Subcutaneous abdominal adipose tissue (tissue), 5 donors: Measurements from ENCODE around the gene MMAA.
"Not testable (repeated sequence)": the region's sequence is repeated elsewhere in the genome, so short reads cannot be mapped to it uniquely, and the experiment has no call there.

Experiments used
- H3K27ac ChIP-seq: one replicate; pipeline ENCODE4 v1.7.0; 2013; ENCODE audit warnings: low read depth, mild to moderate bottlenecking, inconsistent platforms, low read length, moderate library complexity
- H3K27me3 ChIP-seq, 5 donors: one replicate each; pipeline ENCODE4 v1.7.0; 2013; ENCODE audit warnings: low read length in 5 of 5, inconsistent platforms in 1 of 5; ENCODE audit not compliant: control insufficient read depth in 5 of 5, insufficient read depth in 4 of 5
- H3K36me3 ChIP-seq, 5 donors: one replicate each; pipeline ENCODE4 v1.7.0; 2013; ENCODE audit warnings: low read length in 5 of 5; ENCODE audit not compliant: control insufficient read depth in 5 of 5, insufficient read depth in 5 of 5
- H3K4me1 ChIP-seq, 5 donors: one replicate each; pipeline ENCODE4 v1.7.0; 2013; ENCODE audit warnings: low read length in 5 of 5, mild to moderate bottlenecking in 3 of 5, moderate library complexity in 1 of 5; ENCODE audit not compliant: control insufficient read depth in 5 of 5, insufficient read depth in 5 of 5
- H3K4me3 ChIP-seq, 5 donors: one replicate each; pipeline ENCODE4 v1.7.0; 2013; ENCODE audit warnings: low read length in 5 of 5, low read depth in 1 of 5
- H3K9ac ChIP-seq, 5 donors: one replicate each; pipeline ENCODE4 v1.7.0; 2013; ENCODE audit warnings: low read length in 5 of 5, mild to moderate bottlenecking in 4 of 5, moderate library complexity in 3 of 5
- H3K9me3 ChIP-seq, 5 donors: one replicate each; pipeline ENCODE4 v1.7.0; 2013; ENCODE audit warnings: low read length in 5 of 5; ENCODE audit not compliant: control insufficient read depth in 5 of 5
- donor health status: healthy.
- donor health status: healthy.
- donor health status: healthy.
- donor health status: healthy.
- donor health status: healthy.

Gene MMAA

GRCh38 chr4:145609481-145610427, 9.4 kb upstream of the MMAA start:
- no peaks in the 10 kb centered on the region for H3K27me3 ChIP-seq
- peak overlapping the region; percentile 15 for H3K27ac ChIP-seq
- peaks cover 0 to 6% (median 0%) of the 10 kb centered on the region in 5 donors for H3K9me3 ChIP-seq
- no peak overlapping the region for H3K4me3 ChIP-seq
- H3K4me1 ChIP-seq, result peaks cover 0 to 7% (median 0%) of the 10 kb centered on the region in 5 donors
- H3K36me3 ChIP-seq, result no peaks in the 10 kb centered on the region
- H3K9ac ChIP-seq, result no peak overlapping the region

GRCh38 chr4:145613566-145614232, 5.5 kb upstream of the MMAA start:
- H3K9me3 ChIP-seq, result no peaks in the 10 kb centered on the region
- no peak overlapping the region for H3K4me3 ChIP-seq
- H3K27me3 ChIP-seq, result no peaks in the 10 kb centered on the region

DNA sequence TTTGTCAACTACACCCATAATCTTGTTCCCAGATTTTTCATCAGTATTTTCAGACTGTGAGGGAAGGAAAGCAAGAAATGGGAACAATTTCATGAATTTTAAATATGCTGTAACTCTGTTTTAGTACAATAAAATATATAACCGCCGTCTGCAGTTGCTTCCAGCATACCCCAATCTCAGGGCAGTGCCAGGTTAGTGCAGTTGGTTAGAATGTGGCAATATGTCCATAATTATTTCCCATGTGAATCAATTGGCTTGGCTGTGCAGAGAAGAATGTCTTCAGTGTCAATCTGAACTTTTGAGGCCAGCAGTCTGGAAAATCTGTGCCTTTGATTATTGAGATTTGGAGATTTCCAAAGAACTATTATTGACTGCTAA, 5.0 kb upstream of the MMAA start:
- Histone ChIP-seq H3K36me3 (no peaks in the 10 kb centered on the region), H3K9me3 (no peaks in the 10 kb centered on the region), H3K4me3 (no peak overlapping the region), H3K9ac (no peak overlapping the region), H3K27me3 (no peaks in the 10 kb centered on the region), H3K4me1 (peaks cover 0 to 24% (median 18%) of the 10 kb centered on the region in 5 donors), H3K27ac (no peak overlapping the region)

More at GRCh38 chr4:145613566-145614232, 5.5 kb upstream of the MMAA start:
- H3K9ac ChIP-seq, result no peak overlapping the region
- H3K27ac ChIP-seq, result no peak overlapping the region
- H3K4me1 ChIP-seq, result peaks cover 0 to 24% (median 18%) of the 10 kb centered on the region in 5 donors
- no peaks in the 10 kb centered on the region for H3K36me3 ChIP-seq

GRCh38 chr4:145618210-145618931, 814 bp upstream of the MMAA start:
- H3K36me3 ChIP-seq, result no peaks in the 10 kb centered on the region
- no peaks in the 10 kb centered on the region for H3K27me3 ChIP-seq
- peak overlapping the region; percentile 99 for H3K27ac ChIP-seq
- no peaks in the 10 kb centered on the region for H3K9me3 ChIP-seq
- H3K9ac ChIP-seq, result peak overlapping the region; percentile 94 to 99 (median 97)
- H3K4me3 ChIP-seq, result peak overlapping the region; percentile 73 to 94 (median 84)
- H3K4me1 ChIP-seq, result peaks cover 0 to 31% (median 24%) of the 10 kb centered on the region in 5 donors

GRCh38 chr4:145619639-145619996, 433 bp downstream of the MMAA start:
- peak overlapping the region; percentile 99 for H3K27ac ChIP-seq
- H3K4me3 ChIP-seq, result peak overlapping the region; percentile 77 to 96 (median 90)
- H3K27me3 ChIP-seq, result no peaks in the 10 kb centered on the region
- peak overlapping the region; percentile 91 to 99 (median 97) for H3K9ac ChIP-seq
- no peaks in the 10 kb centered on the region for H3K36me3 ChIP-seq
- no peaks in the 10 kb centered on the region for H3K9me3 ChIP-seq
- H3K4me1 ChIP-seq, result peaks cover 0 to 29% (median 24%) of the 10 kb centered on the region in 5 donors

- H3K4me1 ChIP-seq, result peaks cover 0 to 19% (median 17%) of the 10 kb centered on the region in 5 donors
- H3K36me3 ChIP-seq, H3K27ac ChIP-seq, H3K9ac ChIP-seq, H3K27me3 ChIP-seq, H3K4me3 ChIP-seq, H3K9me3 ChIP-seq: not testable (repeated sequence)
Observed at GRCh38 chr4:145622067-145622466, 2.9 kb downstream of the MMAA start.

DNA sequence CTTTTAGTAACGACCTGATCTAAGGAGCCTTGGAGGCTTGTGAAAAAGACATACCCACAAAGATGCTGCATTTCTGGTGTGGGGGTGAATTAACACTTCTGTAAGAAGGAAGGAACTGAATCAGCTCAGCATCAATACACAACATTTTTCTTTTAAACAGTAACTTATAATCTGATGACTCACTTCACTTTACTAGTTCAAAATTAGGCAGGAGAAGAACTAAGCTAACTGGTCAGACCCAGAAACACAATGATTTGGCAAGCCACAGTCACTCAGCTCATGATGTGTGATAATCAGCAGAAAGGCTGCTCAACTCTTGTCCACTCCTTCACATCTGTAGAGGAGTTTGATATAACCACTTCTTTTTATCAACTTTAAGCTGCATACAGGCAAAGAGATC, 4.6 kb downstream of the MMAA start:
- Histone ChIP-seq H3K4me1 (peaks cover 0 to 7% (median 7%) of the 10 kb centered on the region in 5 donors), H3K27me3 (no peaks in the 10 kb centered on the region), H3K9ac (no peak overlapping the region), H3K27ac (no peak overlapping the region), H3K4me3 (no peak overlapping the region), H3K9me3 (no peaks in the 10 kb centered on the region), H3K36me3 (no peaks in the 10 kb centered on the region)

- no peaks in the 10 kb centered on the region for H3K36me3 ChIP-seq
Observed at GRCh38 chr4:145625677-145626622, 6.8 kb downstream of the MMAA start.

DNA sequence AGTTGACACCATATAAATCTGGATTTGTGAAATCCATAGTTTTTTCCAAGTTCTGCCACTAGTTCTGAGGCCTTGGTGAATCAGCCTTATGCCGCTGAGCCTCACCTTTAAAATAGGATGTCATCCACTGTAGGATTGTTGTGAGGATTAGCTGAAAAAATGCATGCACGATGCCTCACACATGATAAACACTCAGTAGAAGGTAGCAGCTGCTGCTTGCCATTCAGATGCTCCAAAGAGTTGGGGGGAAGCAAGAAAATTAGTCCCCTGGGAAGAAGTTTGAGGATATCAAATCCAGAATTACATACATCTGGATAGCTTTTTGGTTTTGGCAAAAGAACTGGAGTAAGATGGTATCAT, 7.4 kb downstream of the MMAA start:
- no peaks in the 10 kb centered on the region for H3K9me3 ChIP-seq
- no peaks in the 10 kb centered on the region for H3K36me3 ChIP-seq
- H3K27me3 ChIP-seq, result no peaks in the 10 kb centered on the region
- H3K27ac ChIP-seq, result no peak overlapping the region
- H3K4me3 ChIP-seq, result no peak overlapping the region
- H3K9ac ChIP-seq, result no peak overlapping the region
- H3K4me1 ChIP-seq, result no peaks in the 10 kb centered on the region

More at GRCh38 chr4:145625677-145626622, 6.8 kb downstream of the MMAA start:
- Histone ChIP-seq H3K9ac (no peak overlapping the region), H3K4me1 (no peaks in the 10 kb centered on the region), H3K4me3 (no peak overlapping the region), H3K27ac (no peak overlapping the region), H3K27me3 (no peaks in the 10 kb centered on the region), H3K9me3 (no peaks in the 10 kb centered on the region)
